ENCODE results near the gene MVB12A. TPM values are rescaled to one million over a fixed set of nuclear protein-coding genes. Genes with fewer than 3 reads are reported as not detected.

Gene MVB12A
- 25.1 and 28.2 TPM in 2 replicates for total RNA-seq

GRCh38 chr19:17419621-17420474 lies at the start of gene MVB12A:
TSS of gene MVB12A (plus strand) at chr19:17420047. CDS start at chr19:17420136, 89 bp downstream.

DNA sequence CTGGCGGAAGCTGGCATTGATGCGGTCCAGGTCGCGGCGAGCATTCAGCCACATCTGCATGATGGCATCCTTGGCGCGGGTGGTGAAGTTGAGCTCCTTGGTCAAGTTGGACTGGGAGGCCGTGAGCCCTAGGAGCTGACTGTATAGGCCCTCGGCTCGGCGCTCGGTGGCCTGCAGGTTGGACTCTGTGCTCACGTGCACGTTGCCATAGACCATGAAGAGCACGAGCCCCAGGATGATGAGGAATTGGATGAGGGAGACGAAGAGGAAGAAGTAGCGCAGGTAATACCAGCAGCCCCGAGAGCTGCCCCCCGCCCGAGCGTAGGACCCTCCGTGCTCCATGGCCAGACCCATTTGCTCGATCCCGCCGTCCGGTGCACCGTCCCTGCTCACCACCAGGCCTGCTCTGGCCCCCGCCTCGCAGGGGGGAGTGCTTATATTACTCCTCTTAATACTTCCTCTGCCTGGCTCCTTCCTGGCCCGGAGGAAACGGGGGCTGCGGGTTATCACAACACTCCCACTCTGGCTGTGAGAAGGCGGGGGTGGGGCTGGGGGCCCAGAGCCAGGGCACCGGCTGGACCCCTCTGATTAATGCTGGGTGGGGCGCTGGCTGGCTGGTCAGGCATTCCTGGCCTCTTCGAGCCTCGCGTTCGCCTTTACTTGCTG lies 42.8 kb upstream of the MVB12A start, which contains the start of gene PLVAP:
Gene PLVAP, minus strand, starts transcription at position 408 of the 666 bp plus-strand sequence. Its CDS starts 54 bp downstream, at position 354.

DNA sequence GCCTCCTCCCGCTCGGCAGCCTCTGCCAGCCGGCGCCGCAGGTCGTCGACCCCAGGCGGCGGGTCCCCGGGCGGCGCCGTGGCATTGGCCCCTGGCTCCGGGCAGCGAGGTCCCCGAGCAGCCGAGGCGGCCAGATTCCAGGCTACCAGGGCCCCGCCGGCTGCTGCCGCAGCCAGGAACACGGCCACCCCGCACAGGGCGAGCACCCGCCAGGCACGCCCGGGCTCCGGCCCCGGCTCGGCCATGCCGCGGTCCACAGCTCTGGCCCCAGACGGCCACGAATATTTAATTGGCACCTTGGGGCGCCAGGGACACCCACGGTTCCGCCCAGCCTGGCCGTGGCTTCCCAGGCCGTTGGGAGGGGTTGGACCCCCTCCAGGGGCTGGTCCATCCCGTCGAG lies 25.9 kb upstream of the MVB12A start, which contains the start of gene CCDC194:
Gene CCDC194, minus strand, starts transcription at position 283 of the 400 bp plus-strand sequence. Its CDS starts 38 bp downstream, at position 245.

DNA sequence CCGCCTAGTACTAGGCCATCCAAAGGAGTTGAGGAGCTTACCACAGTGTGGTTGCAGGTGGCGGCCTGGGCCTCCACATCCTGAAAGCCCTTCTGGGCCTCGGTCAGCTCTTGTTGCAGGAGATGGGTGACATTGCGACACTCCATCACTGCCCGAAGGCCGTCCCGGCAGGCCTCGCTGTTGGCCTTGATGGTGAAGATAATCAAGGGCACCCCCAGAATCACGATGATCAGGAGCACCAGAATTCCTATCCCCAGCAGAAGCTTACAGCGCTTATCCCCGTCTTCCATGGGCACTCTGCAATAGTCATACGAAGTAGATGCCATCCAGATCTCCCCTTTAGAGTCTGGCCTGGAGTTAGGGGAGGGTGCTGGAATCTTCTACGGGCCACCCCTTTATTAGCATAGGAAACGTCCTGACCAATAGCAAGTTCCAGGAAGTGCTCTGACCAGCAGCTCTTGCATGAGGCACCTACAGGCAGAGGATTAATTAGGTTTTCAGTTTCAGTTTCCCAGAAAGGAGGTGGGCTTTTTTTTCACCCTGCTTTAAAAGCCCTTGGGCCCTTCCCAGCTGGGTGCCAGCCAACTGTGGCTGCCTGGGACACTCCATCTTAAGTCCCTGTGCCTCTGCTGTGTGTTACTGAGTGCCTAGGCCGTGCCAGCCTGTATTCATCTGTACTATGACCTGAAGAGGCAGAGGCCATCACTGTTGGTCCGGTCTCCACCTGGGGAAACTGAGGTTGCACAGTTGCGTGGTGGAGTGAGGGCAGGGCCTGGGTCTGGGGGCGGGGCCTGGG lies 14.4 kb upstream of the MVB12A start, which contains the start of gene BST2:
Gene BST2, minus strand, starts transcription at position 381 of the 796 bp plus-strand sequence. Its CDS starts 55 bp downstream, at position 326.

GRCh38 chr19:17448131-17448967 lies 28.5 kb downstream of the MVB12A start, which contains the start of gene TMEM221:
TSS of gene TMEM221 (minus strand) at chr19:17448668. CDS start at chr19:17448462, 206 bp downstream.

GRCh38 chr19:17460372-17461230 lies 40.8 kb downstream of the MVB12A start, which contains the start of gene NXNL1:
TSS of gene NXNL1 (minus strand) at chr19:17460926. CDS start at chr19:17460869, 57 bp downstream.

DNA sequence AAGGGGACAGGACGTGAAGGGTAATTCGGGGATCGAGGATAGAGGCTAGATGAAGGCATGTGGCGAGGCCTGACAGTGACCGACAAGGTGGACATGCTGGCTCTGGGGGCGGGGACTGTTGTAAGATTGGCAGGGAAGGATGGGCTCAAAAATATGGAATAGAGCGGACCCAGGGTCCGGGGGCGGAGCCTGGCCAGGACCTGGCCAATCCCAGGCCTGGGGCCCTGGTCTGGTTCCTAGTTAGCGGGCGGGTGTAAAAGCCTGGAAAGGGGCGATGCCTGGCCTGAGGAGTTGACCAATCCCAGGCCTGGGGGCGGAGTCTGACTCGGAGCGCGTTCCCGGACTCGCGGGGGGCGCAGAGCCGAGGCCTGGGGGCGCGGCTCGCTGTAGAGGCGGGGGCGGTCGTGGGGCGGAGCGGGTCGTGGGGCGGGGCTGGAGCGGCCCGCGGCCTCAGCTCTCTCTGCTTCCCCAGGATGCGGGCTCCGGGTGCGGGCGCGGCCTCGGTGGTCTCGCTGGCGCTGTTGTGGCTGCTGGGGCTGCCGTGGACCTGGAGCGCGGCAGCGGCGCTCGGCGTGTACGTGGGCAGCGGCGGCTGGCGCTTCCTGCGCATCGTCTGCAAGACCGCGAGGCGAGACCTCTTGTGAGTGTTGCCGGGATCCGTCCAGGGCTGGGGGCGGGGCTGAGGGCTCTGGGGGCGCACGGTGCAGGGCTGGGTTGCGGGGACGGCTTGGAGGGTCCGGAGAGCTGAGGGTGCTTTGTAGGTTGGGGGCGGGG lies 50.4 kb downstream of the MVB12A start, which contains the start of gene SLC27A1:
Gene SLC27A1, plus strand, starts transcription at position 457 of the 774 bp plus-strand sequence. Its CDS starts 17 bp downstream, at position 474.

Other genes with a start within 250 kb of the MVB12A start
- 23.8 and 33.3 TPM in 2 replicates for gene USE1, start 204.7 kb upstream of the MVB12A start, total RNA-seq
- 1.4 and 2.4 TPM in 2 replicates for gene OCEL1, start 193.8 kb upstream of the MVB12A start, total RNA-seq
- gene NR2F6, start 174.1 kb upstream of the MVB12A start, total RNA-seq = 27.9 and 37.6 TPM in 2 replicates
- gene USHBP1, start 155.3 kb upstream of the MVB12A start, total RNA-seq = not detected in 2 replicates
- 86.8 and 89.7 TPM in 2 replicates for gene BABAM1, start 152.6 kb upstream of the MVB12A start, total RNA-seq
- gene ANKLE1, start 138.1 kb upstream of the MVB12A start, total RNA-seq = 0.14 and 0.18 TPM in 2 replicates
- 8.7 and 11.6 TPM in 2 replicates for gene ABHD8, start 116.6 kb upstream of the MVB12A start, total RNA-seq
- gene MRPL34, start 114.2 kb upstream of the MVB12A start, total RNA-seq = 13.5 and 33.7 TPM in 2 replicates
- gene DDA1, start 110.5 kb upstream of the MVB12A start, total RNA-seq = 17.5 and 24.2 TPM in 2 replicates
- gene ANO8, start 85.2 kb upstream of the MVB12A start, total RNA-seq = 1.6 and 3.0 TPM in 2 replicates
- 5.8 and 11.5 TPM in 2 replicates for gene GTPBP3, start 82.5 kb upstream of the MVB12A start, total RNA-seq
- 0.65 TPM in 1 of 2 replicates, not detected in the other for gene PLVAP, start 42.7 kb upstream of the MVB12A start, total RNA-seq
- gene CCDC194, start 25.9 kb upstream of the MVB12A start, total RNA-seq = not detected in 2 replicates
- 0.55 and 5.4 TPM in 2 replicates for gene BST2, start 14.4 kb upstream of the MVB12A start, total RNA-seq
- under 0.01 and 0.14 TPM in 2 replicates for gene TMEM221, start 28.6 kb downstream of the MVB12A start, total RNA-seq
- not detected in 2 replicates for gene NXNL1, start 40.9 kb downstream of the MVB12A start, total RNA-seq
- gene SLC27A1, start 50.5 kb downstream of the MVB12A start, total RNA-seq = 14.9 and 20.4 TPM in 2 replicates
- gene PGLS, start 91.6 kb downstream of the MVB12A start, total RNA-seq = 49.4 and 58.5 TPM in 2 replicates
- 93.2 and 113 TPM in 2 replicates for gene COLGALT1, start 135.6 kb downstream of the MVB12A start, total RNA-seq